Right kidney (tissue), 9 donors: Measurements from ENCODE around the gene EML3.
"Not testable (repeated sequence)": the region's sequence is repeated elsewhere in the genome, so short reads cannot be mapped to it uniquely, and the experiment has no call there.

Experiments used
- DNase-seq: peaks from one replicate; pipeline ENCODE4 v3.0.0-alpha.2; 2016
- long read RNA-seq, 8 donors: transcript quantifications; one replicate each; lab custom pipeline, GENCODE V29; 2026

Gene EML3, protein sequence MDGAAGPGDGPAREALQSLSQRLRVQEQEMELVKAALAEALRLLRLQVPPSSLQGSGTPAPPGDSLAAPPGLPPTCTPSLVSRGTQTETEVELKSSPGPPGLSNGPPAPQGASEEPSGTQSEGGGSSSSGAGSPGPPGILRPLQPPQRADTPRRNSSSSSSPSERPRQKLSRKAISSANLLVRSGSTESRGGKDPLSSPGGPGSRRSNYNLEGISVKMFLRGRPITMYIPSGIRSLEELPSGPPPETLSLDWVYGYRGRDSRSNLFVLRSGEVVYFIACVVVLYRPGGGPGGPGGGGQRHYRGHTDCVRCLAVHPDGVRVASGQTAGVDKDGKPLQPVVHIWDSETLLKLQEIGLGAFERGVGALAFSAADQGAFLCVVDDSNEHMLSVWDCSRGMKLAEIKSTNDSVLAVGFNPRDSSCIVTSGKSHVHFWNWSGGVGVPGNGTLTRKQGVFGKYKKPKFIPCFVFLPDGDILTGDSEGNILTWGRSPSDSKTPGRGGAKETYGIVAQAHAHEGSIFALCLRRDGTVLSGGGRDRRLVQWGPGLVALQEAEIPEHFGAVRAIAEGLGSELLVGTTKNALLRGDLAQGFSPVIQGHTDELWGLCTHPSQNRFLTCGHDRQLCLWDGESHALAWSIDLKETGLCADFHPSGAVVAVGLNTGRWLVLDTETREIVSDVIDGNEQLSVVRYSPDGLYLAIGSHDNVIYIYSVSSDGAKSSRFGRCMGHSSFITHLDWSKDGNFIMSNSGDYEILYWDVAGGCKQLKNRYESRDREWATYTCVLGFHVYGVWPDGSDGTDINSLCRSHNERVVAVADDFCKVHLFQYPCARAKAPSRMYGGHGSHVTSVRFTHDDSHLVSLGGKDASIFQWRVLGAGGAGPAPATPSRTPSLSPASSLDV
- long read RNA-seq, donor 1, partial matches to known transcripts, result 0 of 1 reads
- long read RNA-seq, donor 1, other reads (novel, unspliced or antisense), result 0 of 1 reads
- long read RNA-seq, donor 2, partial matches to known transcripts, result 0 of 4 reads
- long read RNA-seq, donor 2, other reads (novel, unspliced or antisense), result 0 of 4 reads
- long read RNA-seq, donor 3, result 0 reads
- long read RNA-seq, donor 4, partial matches to known transcripts, result 0 of 4 reads
- long read RNA-seq, donor 4, other reads (novel, unspliced or antisense), result 0 of 4 reads
- long read RNA-seq, donor 5, partial matches to known transcripts, result 0 of 4 reads
- long read RNA-seq, donor 5, other reads (novel, unspliced or antisense), result 0 of 4 reads
- long read RNA-seq, donor 6, partial matches to known transcripts, result 0 of 2 reads
- long read RNA-seq, donor 6, other reads (novel, unspliced or antisense), result 0 of 2 reads
- long read RNA-seq, donor 7, partial matches to known transcripts, result 0 of 9 reads
- long read RNA-seq, donor 7, other reads (novel, unspliced or antisense), result 0 of 9 reads
- long read RNA-seq, donor 8, partial matches to known transcripts, result 0 of 3 reads
- long read RNA-seq, donor 8, other reads (novel, unspliced or antisense), result 0 of 3 reads

GRCh38 chr11:62612366-62613290, at the start of gene EML3, which contains the start of gene ROM1:
TSS of gene EML3 (minus strand) at chr11:62612775. CDS start at chr11:62612457, 318 bp downstream.
TSS of gene ROM1 (plus strand) at chr11:62613257. CDS start at chr11:62613282, 25 bp downstream.
- peak; percentile 65 for DNase-seq

DNA sequence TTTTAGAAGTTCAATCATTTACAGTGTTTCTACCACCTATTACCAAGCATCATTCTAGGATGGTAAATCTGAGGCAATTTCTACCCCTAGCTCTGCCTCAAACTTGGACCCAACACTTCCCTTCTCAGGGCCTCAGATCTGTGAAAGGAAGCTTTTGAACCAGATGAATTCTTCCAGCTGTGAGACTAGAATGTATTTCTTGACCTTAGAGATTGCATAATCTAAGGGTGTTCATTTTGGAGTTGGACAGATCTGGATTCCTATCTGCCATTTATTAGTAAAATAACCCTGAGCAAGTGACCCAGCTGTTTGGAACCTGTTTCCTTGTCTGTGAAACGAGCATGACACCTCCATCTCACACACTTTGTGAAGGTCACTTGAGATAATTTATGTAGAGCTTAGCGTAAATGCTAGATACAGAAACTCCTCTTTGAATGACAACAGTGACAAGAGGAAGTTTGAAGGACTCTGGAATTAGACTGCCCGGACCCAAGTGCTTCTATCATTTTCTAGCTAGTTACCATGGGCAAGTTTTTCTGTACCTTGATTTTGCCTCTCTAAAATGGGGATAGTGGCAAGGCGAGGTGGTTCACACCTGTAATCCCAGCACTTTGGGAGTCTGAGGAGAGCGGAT, 44.3 kb upstream of the EML3 start:
- no peak for DNase-seq

GRCh38 chr11:62654297-62654696, 41.7 kb upstream of the EML3 start:
- DNase-seq, result no peak

GRCh38 chr11:62652161-62653006, 39.8 kb upstream of the EML3 start:
- DNase-seq, result no peak

- not testable (repeated sequence) for DNase-seq
Observed at GRCh38 chr11:62650283-62650682, 37.7 kb upstream of the EML3 start.

DNA sequence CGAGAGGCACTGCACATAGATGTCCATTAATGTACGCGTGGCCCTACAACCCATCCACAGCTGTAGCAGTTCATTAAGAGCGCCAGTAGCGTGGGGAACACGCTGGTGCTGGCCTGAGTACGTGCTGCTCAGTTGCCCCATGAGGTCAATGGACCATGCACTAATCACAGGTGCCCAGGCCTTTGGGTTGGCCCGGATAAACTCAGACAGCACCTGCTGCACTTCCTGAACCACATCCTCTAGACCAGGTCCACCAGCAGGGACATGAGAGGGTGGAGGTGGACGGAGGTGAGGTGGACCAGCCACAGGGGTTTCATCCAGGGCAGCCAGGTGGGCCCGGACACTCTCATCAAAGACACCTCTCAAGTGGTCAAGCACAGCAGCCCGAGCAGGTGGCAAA, 36.9 kb upstream of the EML3 start:
- DNase-seq, result no peak

DNA sequence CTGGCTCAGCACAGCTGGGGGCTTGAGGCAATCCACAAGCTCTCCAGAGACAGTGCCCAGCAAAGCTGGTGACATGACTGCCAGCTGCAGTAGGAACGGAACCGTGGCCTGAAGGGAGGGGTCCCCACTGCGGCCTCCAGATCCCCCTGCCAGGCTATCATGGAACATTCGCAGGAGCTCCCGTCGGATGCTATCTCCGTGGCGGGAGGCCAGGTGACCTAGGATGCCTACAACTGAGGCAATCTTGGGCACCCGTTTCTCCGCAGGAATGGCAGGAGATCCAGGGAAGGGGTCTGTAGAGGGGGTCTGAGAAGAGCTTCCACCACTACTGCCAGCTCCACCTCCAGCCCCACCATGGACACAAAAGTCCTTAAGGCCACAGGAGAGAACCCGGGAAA, 36.4 kb upstream of the EML3 start:
- no peak for DNase-seq

DNA sequence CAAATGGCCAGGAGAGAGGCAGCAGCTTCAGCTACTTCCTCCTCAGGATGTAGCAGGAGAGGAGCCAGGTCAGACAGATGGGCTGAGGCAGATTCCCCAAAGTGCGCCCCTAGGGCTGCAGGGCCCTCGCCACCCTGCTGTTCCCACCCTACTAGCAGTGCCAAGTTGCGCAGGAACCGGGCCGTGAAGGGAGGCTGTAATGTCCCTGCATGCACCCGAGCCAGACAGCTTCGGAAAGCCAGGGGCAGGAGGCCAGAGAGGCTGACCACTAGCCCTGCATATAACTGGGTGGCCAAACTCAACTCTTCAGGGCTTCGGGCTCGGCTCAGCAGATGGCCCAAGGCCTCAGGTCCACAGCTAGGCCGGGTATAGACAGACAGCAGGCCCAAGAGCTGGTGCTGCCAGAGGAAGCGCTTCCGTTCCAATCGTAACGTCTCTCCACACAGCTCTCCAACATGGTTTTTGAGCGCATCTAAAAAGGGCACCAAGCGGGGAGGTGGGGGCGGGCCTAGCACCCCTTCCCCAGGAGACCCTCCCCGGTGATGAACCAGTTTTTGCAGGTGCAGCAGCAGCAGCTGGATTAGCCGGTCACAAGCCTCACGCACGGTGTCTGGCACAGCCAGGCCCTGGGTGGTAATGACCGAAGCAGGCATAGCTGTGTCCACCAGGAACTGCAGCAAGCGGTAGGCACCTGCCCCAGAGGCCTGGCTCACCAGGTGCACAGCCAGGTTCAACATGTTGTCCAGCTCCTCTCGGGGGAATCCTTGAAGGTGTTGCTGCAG, 35.8 kb upstream of the EML3 start:
- no peak for DNase-seq

GRCh38 chr11:62647609-62648005, 35.0 kb upstream of the EML3 start:
- no peak for DNase-seq

DNA sequence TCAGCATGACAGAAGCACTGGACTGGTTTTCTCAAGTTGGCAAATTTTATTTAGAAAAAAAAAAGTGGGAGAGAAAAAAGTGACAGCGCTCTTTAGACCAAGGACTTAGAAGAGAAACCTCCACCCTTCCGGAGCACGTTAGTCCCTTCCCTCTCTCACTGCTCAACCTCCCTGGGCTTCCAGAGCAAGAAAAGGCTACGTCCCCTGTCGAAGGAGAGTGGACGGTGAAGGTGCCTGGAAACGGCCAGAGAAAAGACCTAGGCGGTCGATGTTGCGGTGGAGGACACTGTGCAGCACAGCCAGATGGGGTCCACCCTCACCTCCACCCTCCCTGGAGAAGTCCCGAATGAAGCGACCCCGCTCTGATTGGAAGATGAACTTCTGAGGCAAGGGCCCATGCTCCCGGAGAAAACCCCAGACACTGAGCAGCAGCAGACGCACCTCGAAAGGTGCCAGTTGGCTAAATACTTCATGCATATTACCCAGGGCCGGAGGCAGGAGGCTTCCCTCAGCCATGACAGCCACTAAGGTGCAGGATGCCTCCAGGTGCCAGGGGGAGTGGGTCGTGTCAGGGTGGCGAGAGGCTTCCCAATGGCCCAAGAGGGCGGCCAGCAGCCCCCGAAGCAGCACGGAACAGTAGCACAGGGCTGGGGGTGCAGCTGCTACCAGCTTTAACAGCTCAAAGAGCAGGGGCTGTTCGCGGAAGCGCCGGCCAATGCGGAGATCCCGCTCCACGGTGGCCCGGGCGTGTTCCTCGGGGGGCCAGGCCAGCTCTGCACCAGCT, 34.4 kb upstream of the EML3 start:
- DNase-seq, result no peak

DNA sequence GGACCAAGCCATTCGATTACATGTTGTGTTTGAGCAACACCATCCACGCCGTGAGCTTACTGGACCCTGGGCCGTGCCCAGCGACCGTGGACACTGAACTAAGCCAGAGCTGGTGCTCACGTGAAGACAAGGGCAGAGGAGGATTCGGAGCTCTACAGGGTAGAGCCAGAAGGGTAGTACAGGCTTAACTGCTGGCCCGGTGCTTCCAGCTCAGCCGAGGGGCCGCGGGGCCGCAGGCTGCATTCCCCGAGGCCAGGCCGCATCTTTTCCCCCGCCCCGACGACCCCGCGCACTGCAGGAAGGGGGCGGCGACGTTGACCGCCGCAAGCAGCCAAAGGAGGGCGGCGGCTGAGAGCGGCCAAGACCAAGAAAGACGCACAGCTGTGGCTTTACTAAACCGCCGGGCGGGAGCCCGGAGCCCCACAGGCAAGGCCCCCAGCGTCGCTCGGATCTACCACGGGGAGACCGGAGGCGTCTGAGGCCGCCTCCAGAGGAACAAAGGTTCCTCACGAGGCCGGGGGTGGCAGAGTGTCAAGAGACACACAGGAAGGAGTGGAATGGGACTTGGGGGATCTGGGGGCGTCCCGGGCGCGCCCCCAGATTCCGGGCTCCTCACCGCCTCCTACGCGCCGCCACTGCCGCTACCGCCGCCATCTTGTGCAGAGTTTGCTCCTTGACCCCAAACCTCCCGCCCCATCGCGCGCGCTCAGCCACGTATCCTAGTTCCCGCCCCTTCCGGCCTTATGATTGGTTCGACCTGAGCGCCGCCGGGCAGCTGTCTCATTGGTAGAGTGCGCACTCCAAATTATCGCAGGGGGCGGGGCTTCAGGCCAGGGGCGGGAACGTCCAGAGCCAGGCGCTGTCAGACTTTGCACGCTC, 33.6 kb upstream of the EML3 start, which contains the start of gene GANAB:
Gene GANAB, minus strand, starts transcription at position 668 of the 879 bp plus-strand sequence. Its CDS starts 14 bp downstream, at position 654.
- peak; percentile 91 for DNase-seq

GRCh38 chr11:62645671-62645945, 33.0 kb upstream of the EML3 start:
- no peak for DNase-seq

GRCh38 chr11:62644220-62644619, 31.6 kb upstream of the EML3 start:
- DNase-seq, result no peak

DNA sequence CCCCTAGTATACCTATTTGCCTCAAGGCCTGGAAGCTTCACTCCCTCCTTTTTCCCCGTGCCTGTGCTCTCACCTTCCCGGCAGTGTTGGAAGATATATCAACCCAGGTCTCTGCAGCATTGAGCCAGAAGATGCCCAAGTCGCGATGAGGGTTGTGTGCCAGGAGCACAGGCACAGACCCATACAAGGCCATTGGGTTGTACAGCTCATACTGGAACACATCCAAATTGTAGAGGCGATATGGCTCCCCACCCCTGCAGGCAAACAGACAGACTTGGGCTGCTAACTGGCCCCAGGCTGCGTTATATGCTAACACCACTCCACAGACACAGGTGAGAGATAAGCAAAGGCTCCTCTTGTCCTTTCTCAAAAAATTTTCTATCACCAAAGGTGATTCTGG, 19.9 kb upstream of the EML3 start:
- no peak for DNase-seq

DNA sequence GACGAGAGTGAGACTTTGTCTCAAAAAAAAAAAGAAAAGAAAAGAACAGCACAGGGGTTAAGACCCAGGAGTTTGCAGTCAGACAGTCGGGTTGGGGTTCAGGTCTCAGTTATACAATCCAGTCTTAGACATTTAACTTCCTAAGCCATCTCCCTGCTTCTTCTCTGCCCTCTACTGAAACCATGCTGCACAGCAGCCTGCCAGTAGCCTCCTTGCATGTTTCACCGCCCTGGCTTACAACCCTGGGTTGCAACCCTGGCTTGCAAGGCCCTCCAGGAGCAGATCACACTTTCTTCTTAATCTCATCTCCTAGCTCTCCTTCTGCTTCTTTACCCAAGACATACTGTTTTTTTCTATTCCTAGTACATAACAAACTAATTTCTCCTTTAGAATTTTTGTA, 15.1 kb upstream of the EML3 start:
- DNase-seq, result no peak

- DNase-seq, result no peak
Observed at GRCh38 chr11:62622476-62623089, 10.0 kb upstream of the EML3 start.
